HG03103 (cell line): ENCODE data around the gene TMPRSS3.

Experiments
- ATAC-seq: cut with Tn5 transposase; IDR thresholded peaks from one replicate; pipeline ENCODE4 v1.9.1; 2021; ENCODE audit warnings: low read depth; ENCODE audit not compliant: unreplicated experiment

TMPRSS3 gene

DNA sequence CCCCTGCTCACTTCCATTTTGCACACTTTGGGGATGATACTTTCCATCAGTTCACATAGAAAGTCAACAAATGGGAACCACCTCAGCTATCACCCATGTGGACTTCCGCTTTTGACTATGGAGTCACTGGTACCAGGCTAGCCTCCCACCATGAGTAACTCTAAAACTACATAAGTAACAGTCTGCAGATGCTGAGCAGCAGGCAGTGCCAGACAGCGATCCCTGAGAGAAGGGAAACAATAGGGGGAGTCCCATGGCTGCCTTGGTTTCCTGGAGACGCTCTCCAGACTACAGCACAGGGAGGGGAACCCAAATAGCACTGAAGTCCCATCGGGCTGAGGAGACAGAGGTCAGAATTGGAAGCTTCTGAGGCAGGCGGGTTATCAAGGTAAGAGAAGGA lies 42.2 kb downstream of the TMPRSS3 start:
- no peak for ATAC-seq

DNA sequence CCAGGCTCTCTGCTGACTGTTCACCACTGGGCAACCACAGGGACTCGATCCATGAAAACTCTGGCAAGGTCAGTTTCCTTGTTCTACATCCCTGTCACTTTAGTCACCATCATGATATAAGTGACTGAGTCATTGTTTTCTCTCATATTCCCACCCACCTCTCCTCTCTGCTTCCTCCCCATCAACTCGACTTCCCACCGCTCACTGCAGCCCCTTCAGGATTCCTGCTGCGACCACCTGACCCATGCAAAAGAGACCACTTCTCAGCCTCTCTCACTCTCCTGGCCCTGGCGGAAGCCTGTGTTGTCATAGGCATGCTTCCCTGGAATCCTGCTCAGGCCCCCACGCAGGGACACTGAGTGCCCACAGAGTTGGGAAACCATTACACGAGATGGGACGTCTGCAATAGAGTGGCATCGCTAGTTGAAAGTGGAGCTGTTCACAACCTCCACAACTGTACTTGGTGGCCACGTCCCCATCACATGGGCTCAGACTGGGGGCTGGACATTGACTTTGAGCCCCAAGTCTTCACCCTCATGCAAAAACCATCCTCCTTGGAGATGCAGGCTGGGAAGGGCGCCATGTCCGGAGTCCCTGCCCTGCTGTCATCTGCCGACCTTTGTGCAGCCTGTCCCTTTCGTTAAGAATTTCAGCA lies 43.3 kb downstream of the TMPRSS3 start:
- no peak for ATAC-seq

DNA sequence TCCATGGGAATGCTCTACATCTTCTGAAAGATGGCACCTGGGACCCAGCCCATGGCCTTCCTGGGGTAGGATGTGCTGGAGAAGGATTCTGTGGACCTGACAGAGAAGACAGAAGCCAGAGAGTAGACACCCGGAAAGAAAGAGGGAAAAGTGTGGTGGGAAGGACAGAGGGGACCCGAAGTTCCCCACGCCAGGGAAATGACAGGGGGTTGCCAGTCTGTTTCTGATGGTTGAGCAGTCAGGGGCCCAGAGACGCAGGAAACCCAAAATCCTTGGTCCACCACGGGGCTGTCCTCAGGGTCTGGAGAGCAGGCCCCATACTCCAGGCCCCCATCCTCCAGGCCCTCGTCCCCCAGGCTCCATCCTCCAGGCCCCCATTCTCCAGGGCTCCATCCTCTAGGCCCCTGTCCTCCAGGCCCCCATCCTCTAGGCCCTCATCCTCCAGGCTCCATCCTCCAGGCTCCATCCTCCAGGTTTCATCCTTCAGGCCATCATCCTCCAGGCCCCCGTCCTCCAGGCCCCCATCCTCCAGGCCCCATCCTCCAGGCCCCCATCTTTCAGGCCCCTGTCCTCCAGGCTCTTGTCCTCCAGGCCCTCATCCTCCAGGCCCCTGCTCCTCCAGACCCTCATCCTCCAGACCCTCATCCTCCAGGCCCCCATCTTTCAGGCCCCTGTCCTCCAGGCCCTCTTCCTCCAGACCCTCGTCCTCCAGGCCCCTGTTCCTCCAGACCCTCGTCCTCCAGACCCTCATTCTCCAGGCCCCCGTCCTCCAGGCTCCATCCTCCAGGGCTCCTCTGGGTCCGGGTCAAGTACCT lies 44.0 kb downstream of the TMPRSS3 start:
- no peak for ATAC-seq

DNA sequence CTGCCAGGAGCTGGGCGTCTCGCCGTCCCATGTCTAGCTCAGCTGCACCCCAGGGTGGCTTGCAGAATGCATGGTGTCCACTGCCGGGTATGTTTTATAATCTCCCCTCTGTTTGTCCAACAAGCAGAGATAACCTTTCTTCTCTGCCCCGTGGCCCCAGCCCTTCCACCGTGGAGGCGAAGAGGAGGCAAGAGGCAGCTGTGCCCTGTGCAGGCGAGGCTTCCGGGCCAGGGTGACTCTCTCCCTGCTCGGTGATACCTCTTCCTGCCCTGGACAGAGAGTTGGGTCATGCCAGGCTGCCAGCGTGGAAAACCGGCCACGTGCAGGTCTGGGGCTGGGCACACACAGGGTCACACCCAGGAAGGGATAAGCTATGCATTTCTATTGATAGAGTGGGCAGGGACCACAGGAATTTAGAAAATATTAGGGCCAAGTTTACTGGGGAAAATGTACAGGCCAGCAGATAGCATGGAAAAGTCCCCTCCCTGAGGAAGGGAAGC lies 44.9 kb downstream of the TMPRSS3 start, which contains the start of gene TFF2:
TSS of gene TFF2 (minus strand) at position 68 of the 500 bp plus-strand sequence. CDS start at position 31, 37 bp downstream.
- ATAC-seq: no peak

DNA sequence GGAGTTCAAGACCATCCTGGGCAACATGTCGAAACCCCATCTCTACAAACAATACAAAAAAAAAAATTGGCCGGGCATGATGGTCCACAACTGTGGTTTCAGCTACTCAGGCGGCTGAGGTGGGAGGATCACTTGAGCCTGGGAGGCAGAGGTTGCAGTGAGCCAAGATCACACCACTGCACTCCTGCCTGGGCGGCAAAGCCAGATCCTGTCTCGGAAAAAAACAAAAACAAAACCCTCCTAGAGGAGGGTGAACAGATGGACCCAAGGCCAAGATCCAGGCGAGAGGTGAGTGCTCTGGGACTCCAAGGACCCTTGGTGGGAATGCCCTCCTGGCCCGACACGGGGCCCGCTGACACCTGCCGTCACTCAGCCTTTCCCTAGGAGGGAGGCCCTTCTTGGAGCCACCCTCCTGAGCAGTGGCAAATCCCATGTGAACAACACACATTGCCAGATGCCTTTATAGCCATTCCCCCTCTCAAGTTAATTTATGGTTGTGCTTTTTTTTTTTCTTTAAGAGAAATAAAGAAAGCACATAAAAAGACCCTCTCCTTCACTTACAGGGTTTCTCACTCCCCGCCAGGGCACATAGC lies 45.4 kb downstream of the TMPRSS3 start:
- ATAC-seq: no peak

DNA sequence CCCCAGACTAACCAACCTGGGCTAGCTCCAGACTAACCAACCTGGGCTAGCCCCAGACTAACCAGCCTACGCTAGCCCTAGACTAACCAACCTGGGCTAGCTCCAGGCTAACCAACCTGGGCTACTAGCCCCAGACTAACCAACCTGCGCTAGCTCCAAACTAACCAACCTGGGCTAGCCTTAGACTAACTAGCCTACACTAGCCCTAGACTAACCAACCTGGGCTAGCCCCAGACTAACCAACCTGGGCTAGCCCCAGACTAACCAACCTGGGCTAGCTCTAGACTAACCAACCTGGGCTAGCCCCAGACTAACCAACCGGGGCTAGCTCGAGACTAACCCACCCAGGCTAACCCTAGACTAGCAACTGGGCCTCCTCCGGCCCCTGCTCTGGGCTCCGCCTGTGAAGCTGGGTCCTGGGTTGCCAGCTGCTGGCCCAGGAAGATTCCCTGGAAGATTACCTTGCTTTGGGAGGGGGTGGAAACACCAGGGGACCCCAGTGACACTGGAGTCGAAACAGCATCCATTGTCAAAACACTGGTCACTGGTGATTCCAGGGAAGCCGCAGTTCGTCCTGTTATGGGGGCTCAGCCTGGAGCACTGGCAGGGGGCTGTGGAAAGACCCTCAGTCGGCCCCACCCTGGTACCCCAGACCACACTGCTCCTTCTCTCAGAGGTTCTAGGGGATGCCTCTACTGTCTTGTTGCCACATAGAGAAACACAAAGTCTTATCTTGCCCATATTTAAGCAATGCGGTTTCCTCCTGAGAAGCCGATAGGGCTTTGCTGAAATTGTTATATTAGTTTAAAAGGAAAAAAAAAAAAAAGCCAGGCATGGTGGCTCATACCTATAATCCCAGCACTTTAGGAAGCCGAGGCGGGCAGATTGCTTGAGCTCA lies 46.2 kb downstream of the TMPRSS3 start:
- ATAC-seq: no peak

DNA sequence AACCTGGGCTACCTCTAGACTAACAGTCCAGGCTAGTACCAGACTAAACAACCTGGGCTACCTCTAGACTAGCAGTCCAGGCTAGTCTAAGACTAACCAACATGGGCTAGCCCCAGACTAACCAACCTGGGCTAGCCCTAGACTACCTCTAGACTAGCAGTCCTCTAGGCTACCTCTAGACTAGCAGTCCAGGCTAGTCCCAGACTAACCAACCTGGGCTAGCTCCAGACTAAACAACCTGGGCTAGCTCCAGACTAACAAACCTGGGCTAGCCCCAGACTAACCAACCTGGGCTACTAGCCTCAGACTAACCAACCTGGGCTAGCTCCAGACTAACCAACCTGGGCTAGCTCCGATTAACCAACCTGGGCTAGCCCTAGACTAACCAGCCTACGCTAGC lies 47.1 kb downstream of the TMPRSS3 start:
- ATAC-seq: no peak

DNA sequence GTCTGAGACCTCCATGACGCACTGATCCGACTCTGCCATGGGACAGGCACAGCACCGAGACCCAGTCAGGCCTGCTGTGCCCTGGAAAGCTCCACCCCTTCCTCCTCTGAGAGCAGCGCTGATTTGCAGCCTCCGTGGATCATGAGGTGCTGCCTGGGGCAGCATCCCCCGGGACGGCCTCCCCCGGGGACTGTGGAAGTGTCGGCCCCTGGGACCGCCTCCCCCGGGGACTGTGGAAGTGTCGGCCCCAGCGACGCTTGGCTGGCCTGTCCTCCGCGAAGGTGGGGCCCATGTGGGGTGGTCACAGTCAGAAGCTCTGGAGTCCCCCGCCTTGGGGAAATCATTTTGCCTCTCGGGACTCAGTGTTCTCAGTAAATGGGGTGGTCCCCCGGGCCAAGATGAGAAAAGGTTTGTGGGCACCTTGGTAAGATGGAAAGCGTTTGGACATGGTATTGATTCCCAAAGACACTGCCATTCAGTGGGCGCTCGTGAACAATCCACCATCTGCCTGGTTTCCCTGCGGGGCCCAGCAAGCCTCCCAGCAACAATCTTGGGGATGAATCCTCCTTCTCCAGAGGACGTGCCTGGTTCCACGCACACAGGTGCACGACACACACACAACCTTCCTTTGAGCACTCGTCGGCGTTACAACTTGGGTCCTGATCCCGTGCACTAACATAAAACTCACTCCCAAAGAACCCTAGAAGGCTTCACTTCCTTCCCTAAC lies 48.1 kb downstream of the TMPRSS3 start:
- no peak for ATAC-seq

DNA sequence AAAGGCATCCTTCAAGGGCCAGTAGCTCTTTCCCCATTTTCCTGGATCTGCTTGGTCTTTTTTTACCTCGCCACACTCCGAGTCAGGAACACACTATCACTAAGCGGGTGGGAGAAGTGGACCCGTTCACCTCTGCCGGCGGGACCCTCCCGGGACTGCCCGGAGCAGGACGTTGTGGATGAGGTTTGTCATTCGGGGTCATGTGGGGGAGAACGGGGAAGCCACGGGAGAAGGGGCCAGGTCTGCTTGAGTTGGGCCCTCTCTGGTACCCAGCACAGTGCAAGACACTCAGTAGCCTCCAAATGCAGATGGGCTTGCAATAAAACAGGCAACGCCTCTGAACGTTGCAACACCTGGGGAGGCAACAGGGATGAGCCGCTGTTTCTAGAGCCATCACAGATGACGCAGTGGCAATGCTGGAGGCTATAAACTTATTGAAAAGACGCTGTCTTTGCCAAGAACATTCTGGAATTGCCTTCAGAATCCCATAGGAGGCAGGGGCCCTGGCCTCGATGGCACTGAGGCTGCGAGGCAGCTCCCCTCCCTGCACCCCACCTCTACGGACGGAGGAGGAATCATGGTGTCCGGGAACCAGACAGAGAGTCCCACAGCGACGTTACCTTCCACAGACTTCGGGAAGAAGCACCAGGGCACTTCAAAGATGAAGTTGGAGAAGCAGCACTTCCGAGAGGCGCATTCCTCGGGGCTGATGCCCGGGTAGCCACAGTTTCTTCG lies 48.8 kb downstream of the TMPRSS3 start:
- ATAC-seq: no peak

DNA sequence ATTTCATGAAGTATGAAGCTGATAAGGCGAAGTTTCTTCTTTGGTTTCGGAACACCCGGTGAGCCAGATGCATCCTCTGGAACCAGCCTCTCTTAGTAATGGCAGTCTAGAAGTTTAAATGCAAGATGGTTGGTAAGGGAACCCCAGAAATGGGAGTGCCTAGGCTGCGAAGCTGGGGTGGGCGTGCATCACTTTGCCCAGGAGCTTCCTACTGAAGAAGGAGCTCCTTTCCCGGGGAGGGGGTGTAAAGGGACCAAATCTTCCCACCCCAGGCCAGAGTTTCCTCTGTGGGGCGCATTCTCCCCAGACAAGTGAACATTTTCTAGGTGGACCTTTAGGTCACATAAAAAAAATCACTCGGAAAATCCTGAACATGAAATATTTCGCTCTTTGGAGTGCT lies 49.4 kb downstream of the TMPRSS3 start:
- no peak for ATAC-seq

DNA sequence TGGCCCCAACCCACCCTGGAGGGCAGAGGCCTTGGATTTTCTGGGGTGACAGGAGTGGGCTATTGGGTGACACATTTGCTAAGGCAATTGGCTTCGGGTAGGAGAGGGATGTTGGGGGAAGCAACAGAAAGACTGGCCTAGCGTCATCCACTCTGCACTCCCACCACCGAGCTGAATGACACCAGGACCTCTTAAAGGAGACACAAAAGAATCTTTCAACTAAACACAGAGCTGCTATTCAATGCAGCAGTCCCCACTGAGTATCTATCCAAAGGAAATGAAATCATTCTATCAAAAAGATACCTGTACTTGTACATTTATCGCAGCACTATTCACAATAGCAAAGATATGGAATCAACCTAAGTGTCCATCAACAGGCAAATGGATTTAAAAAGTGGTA lies 51.2 kb downstream of the TMPRSS3 start:
- no peak for ATAC-seq

DNA sequence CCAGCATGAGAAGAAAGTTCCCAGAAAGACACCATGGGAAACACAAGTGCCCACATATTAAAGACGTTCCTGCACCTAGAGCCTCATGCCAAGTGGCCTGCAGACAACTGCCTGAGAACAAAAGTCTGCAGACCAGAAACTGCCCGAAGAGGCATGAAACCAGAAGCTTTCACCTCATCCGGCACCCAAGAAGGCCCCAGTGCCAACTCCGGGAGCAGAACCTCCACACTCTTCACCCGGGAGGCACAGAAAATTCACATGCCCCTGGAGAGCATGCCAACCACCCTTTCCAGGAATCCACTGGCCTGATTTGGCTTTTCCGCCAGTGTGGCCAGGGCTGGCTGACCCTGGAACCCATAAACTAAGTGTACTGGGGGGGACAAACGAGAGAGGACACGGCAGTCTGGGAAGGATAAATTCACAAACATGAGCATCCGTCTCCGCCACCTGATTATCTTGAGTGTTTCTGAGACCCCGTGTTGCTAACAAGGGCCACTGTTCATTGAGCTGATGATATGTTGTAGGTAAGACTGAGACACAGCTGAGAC lies 51.8 kb downstream of the TMPRSS3 start:
- ATAC-seq: no peak

DNA sequence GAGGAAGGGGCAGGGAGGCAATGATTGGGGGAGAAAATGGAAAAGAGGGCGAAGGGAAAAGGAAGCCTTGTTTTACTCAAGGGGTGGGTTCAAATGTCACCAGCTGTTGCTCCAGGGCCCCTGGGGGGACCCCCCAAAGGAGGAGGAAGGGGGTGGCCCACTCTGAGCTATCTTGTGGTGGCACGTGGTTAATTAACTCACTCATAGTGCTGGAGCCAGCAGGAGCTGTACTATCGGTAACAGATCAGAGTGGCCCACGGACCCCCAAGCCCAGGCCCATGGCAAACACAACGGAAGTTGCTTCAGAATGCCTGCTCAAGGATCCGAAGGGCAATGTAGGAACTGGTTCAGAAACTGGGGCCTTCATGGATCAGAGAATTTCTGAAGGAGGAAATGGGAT lies 52.3 kb downstream of the TMPRSS3 start:
- ATAC-seq: no peak

DNA sequence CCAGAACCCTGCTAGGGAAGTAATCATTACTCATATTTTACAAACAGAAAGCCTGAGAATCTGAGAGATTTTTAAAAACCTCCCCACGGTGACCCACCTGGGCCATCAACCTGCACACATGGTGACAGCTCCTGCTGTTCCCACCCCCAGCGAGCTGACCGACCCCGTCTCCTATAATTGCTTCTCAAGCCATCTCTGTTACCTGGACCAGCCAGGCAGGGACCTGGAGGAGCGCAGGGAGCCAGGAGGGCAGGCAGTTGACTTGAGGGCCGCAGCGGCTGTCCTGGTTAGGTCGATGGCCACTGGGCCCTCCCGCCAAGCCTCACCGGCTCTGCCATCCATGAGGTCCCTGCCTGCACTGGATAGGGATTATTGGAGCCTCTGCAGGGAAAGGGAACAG lies 52.8 kb downstream of the TMPRSS3 start:
- ATAC-seq: no peak

DNA sequence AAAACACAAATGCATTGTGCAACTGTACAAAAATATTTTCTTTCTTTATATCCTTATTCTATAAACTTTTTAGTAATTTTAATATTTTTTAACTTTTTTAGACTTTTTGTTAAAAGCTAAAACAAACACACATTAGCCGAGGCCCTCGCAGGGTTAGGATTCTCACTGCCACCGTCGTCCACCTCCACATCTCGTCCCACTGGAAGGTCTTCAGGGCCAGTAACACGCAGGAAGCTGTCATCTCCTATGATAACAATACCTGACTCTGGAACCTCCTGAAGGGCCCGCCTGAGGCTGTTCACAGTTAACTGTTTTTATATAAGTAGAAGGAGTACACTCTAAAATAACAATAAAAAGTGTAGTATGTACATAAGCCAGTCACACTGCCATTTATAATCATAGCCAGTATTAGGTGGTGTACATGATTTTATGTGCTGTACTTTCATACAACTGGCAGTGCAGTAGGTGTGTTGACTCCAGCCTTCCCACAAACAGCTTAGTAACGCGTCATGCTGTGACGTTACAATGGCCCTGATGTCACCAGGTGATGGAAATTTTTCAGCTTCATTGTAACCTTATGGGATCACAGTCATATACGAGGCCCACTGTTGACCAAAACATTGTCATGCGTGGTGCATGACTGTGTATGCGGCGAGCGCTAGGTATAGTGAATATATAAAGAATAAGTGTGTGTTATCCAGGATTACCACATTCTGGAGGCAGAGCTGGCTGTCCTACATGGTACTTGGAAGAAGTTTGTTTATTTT lies 53.9 kb downstream of the TMPRSS3 start:
- ATAC-seq: no peak

DNA sequence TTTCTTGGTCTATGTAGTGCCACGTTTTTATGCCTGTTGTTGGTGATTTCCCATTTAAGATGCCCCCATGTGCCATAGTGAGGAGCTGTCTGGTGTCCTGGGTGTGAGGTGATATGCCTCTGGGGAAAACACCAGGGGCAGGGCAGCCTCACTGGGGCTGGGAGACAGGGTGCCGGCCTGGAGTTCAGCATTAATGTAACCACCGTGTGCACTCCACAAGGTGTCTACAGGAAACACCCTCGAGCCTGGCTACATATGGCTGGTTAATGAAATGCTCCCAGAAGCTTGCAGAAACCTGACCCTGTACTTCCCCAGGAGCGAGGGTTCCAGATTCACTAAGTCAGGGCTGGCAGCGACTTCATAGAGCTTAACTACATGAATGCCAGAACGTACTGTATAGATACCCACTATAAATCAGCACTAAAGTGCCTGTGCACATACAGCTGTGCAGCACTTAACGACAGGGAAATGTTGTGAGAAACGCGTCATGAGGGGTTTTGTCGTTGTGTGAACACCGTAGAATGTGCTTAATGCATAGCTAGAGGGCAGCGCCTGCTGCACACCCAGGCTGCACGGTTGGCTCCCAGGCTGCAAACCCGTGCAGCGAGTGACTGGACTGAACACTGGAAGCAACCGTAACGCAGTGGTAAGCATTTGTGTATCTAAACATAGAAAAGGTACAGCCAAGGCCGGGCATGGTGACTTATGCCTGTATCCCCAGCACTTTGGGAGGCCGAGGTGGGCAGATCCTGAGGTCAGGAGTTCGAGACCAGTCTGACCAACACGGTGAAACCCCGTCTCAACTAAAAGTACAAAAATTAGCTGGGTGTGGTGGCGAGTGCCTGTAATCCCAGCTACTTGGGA lies 55.4 kb downstream of the TMPRSS3 start:
- ATAC-seq: no peak
